BLaER1 treated with 17β-estradiol and CSF1 and Interleukin-3, amounts not matched to agents 10 nM and 100 nM (cell line): ENCODE results near the gene GAPT.

Experiments used
- H3K27ac ChIP-seq, 11 experiments: shearing (Covaris generic); formaldehyde crosslinking; 2 replicates each; pipeline ENCODE4 v1.8.1; 2022
- H3K27me3 ChIP-seq, 11 experiments: shearing (Covaris generic); formaldehyde crosslinking; 2 replicates each; pipeline ENCODE4 v1.8.1; 2022
- H3K36me3 ChIP-seq, 11 experiments: shearing (Covaris generic); formaldehyde crosslinking; 2 replicates each; pipeline ENCODE4 v1.8.1; 2022
- H3K4me1 ChIP-seq, 10 experiments: shearing (Covaris generic); formaldehyde crosslinking; 2 replicates each; pipeline ENCODE4 v1.8.1; 2022
- H3K4me2 ChIP-seq, 11 experiments: shearing (Covaris generic); formaldehyde crosslinking; 2 replicates each; pipeline ENCODE4 v1.8.1; 2022
- H3K4me3 ChIP-seq, 10 experiments: shearing (Covaris generic); formaldehyde crosslinking; 2 replicates each; pipeline ENCODE4 v1.8.1; 2022
- H3K9ac ChIP-seq, 11 experiments: shearing (Covaris generic); formaldehyde crosslinking; 2 replicates each; pipeline ENCODE4 v1.8.1; 2022
- H3K9me3 ChIP-seq, 11 experiments: shearing (Covaris generic); formaldehyde crosslinking; replicated peaks in 1 of 11; 2 replicates each; pipeline ENCODE4 v1.8.1; 2022
- H4K20me1 ChIP-seq, 11 experiments: shearing (Covaris generic); formaldehyde crosslinking; 2 replicates each; pipeline ENCODE4 v1.8.1; 2022
- Cebpa-rat ChIP-seq, 11 experiments: shearing (Covaris generic); IDR thresholded peaks; 2 replicates each; pipeline ENCODE4 v1.8.1; 2022

Gene GAPT

DNA sequence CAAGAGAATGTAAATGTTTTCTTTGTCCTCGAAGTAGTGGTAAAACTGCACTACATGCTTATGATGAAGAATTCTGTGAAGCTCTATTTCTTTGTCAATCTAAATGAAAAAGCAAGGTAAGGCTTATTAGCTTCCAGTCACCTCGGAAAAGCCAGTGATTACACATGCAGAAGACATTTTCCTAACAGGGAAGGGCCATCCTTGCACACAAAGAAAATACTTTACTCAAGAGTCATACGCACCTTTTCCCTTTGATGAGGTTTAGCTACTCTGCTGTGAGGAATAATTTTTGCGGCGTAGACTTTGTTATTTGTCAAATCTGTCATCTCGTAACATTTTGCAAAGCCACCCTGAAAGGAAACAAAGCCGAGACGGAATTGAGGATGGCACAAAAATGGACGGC is 32.5 kb upstream of the GAPT start:
- H3K4me2 ChIP-seq: peak overlapping the region; percentile 77 to 98 (median 93)
- peaks cover 0 to 50% (median 17%) of the 10 kb centered on the region in 11 experiments; a peak in 13 of 22 replicates for H4K20me1 ChIP-seq
- H3K9ac ChIP-seq: peak overlapping the region; percentile 83 to 95 (median 87); a peak in 18 of 22 replicates
- peaks cover 42 to 45% (median 44%) of the 10 kb centered on the region in 11 experiments for H3K36me3 ChIP-seq
- peak overlapping the region; percentile 71 to 94 (median 80) for H3K4me3 ChIP-seq
- H3K27ac ChIP-seq: no peak overlapping the region; a peak in 1 of 22 replicates
- TF ChIP-seq Cebpa-rat (IDR thresholded peaks at IDR 0.05): no peak
- H3K27me3 ChIP-seq: peaks cover 4 to 23% (median 21%) of the 10 kb centered on the region in 11 experiments; a peak in 20 of 22 replicates
- peaks cover 20 to 53% (median 29%) of the 10 kb centered on the region in 10 experiments for H3K4me1 ChIP-seq
- no peaks in the 10 kb centered on the region for H3K9me3 ChIP-seq

DNA sequence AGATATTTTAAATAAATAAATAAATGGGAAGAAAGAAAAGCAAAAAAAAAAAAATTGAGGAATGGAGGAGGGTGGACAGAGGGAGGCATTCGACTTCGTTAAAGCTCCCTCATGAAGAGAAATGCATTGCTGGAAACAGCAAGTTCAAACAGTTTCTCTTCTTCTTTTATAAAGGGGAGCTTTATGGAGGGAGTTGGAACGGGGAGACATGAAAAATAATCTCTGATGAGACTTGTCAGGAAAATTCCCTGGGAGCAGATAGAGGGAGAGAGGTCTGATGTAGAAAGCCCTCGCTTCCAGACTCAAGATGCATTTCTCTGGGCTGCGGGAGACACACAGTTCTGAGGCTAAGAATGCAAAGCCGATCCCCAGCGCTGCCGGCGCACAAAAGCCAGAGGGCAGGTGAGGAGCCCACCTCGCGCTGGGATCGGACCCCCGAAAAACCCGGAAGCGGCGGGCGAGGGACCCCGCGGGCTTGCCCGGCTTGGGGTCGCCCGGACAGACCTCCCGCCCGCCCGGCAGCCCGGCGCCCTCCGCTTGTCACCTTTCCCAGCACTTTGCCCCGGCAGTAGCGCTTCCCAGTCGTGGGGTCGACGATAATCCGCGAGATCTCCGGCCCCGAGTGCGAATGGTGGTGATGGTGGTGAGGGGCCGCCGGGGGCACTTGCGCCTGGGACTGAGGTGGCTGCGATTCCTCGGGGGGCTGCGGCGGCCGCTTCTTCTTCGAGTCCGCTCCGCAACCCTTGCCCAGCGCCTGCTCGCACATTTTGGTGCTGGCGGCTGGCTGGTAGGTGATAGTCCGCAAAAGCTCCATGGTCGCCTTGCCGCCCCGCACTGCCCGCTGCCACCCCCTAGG is 31.9 kb upstream of the GAPT start:
- Histone ChIP-seq H4K20me1 (peaks cover 0 to 50% (median 17%) of the 10 kb centered on the region in 11 experiments; a peak in 13 of 22 replicates), H3K9ac (peak overlapping the region; percentile 83 to 95 (median 87)), H3K4me2 (peak overlapping the region; percentile 77 to 98 (median 93)), H3K9me3 (no peaks in the 10 kb centered on the region), H3K27ac (peak overlapping the region; percentile 82 to 95 (median 87); a peak in 21 of 22 replicates), H3K36me3 (peaks cover 35 to 39% (median 37%) of the 10 kb centered on the region in 11 experiments), H3K4me3 (peak overlapping the region; percentile 71 to 94 (median 80)), H3K4me1 (peaks cover 20 to 53% (median 29%) of the 10 kb centered on the region in 10 experiments), H3K27me3 (peaks cover 4 to 23% (median 21%) of the 10 kb centered on the region in 11 experiments; a peak in 20 of 22 replicates)
- TF ChIP-seq Cebpa-rat (IDR thresholded peaks at IDR 0.05): no peak

DNA sequence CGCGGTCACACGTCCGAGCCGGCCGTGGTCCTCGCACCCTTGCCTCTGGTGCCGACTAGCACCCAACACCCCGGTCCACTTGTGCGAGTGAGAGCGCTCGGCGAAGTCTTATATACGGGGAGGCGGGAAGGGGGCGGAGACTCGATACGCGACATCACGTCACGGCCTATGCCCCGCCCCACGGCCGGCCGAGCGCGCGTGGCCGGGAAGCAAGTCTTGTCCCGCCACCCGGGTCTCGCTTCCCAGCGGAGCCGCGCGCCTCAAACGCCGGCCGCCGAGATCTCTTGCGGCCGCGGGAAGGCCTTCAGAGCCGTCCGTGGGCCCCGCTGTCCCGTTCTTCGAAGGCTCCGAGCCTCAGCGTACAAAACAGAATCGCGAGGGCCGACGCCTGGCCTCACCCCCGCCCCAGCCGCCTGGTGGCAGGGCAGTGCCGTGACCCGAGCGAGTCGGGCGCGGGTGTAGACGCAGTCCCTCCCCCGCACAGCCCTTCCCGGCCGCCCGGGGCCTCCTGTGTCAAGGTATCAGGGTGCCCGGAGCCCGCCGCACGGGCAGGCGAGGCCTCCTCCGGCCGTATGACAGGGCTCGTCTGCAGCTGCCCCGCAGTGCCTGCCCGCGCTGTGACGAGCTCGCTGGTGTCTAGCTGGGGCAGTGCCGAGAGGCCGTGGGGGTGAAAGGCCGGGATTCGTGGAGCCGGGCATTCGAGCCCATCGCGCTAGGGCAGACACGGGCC is 31.1 kb upstream of the GAPT start, which contains the start of gene PLK2:
Gene PLK2 (minus strand): TSS at position 85 of the 730 bp plus-strand sequence. CDS start 127 bp downstream, outside the sequence.
- TF ChIP-seq Cebpa-rat (IDR thresholded peaks at IDR 0.05): no peak

DNA sequence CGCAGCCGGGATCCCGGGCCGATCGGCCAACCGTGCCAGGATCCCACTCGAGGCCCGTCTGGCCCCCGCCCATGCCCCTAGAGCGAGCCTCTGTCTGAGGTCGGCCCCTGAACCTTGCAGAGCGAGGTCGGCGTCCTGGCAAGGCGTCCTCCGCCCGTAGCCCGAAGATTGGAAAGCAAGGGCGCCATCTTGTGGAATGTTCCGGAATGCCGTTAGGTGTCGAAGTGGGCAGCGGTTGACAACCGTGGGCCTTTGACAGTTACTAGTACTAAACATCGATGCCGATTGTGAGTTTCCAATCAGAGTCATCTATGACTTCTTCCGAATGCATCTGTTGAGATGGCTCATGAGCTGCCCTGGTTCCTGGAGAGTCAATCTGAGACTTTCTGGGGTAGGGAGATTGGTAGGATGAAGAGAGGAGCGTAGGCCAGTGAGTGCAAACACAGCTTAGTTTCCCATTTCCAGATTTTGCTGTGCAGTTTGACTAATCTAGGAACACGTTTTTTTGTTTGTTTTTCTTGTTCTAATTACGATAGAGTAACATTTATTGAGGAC is 30.4 kb upstream of the GAPT start:
- Histone ChIP-seq H3K9ac (peak overlapping the region; percentile 83 to 95 (median 87)), H3K27ac (peak overlapping the region; percentile 82 to 95 (median 87)), H3K4me1 (peaks cover 20 to 49% (median 29%) of the 10 kb centered on the region in 10 experiments), H3K9me3 (no peaks in the 10 kb centered on the region), H3K4me2 (peak overlapping the region; percentile 77 to 98 (median 93)), H3K4me3 (peak overlapping the region; percentile 71 to 94 (median 80)), H3K36me3 (peaks cover 21 to 24% (median 23%) of the 10 kb centered on the region in 11 experiments), H4K20me1 (peaks cover 0 to 39% (median 17%) of the 10 kb centered on the region in 11 experiments; a peak in 13 of 22 replicates), H3K27me3 (peaks cover 4 to 23% (median 21%) of the 10 kb centered on the region in 11 experiments; a peak in 20 of 22 replicates)
- TF ChIP-seq Cebpa-rat (IDR thresholded peaks at IDR 0.05): no peak

More for the DNA sequence above, 31.1 kb upstream of the GAPT start, which contains the start of gene PLK2:
- Histone ChIP-seq H3K9me3 (no peaks in the 10 kb centered on the region), H4K20me1 (peaks cover 0 to 44% (median 17%) of the 10 kb centered on the region in 11 experiments; a peak in 13 of 22 replicates), H3K36me3 (peaks cover 27 to 31% (median 29%) of the 10 kb centered on the region in 11 experiments), H3K27me3 (peaks cover 4 to 23% (median 21%) of the 10 kb centered on the region in 11 experiments; a peak in 20 of 22 replicates), H3K27ac (peak within 1 kb of the TSS; percentile 82 to 95 (median 87)), H3K4me3 (peak within 1 kb of the TSS; percentile 71 to 94 (median 80)), H3K4me2 (peak within 1 kb of the TSS; percentile 77 to 98 (median 93)), H3K9ac (peak within 1 kb of the TSS; percentile 83 to 95 (median 87)), H3K4me1 (peaks cover 20 to 53% (median 29%) of the 10 kb centered on the region in 10 experiments)

DNA sequence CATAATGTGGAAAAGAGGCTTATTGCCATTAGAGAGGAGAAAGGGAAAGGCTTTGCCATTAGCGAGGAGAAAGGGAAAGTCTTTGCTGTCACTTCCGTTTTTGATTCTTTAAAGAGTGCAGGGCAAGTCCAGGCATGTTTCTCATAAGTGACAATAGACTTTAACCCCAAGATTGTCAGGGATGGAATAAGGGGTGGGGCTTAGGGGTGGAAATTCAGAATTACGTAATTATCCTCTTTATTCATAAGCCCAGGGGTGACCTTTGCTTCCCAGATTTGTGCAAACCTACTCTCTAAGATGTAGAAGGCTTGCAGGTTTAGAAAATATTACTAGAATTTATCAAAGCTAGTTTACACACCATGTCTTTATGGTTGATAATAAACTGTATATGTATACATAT is 29.1 kb upstream of the GAPT start:
- H3K27me3 ChIP-seq: peaks cover 4 to 23% (median 21%) of the 10 kb centered on the region in 11 experiments; a peak in 20 of 22 replicates
- peak overlapping the region in 9 of 11 experiments; percentile 83 to 90 (median 87); a peak in 16 of 22 replicates for H3K9ac ChIP-seq
- peaks cover 26 to 45% (median 31%) of the 10 kb centered on the region in 10 experiments for H3K4me1 ChIP-seq
- H3K9me3 ChIP-seq: no peaks in the 10 kb centered on the region
- peak overlapping the region; percentile 25 to 95 (median 87); a peak in 21 of 22 replicates for H3K27ac ChIP-seq
- peaks cover 8 to 12% (median 10%) of the 10 kb centered on the region in 11 experiments; a peak in 21 of 22 replicates for H3K36me3 ChIP-seq
- no peak overlapping the region for H3K4me3 ChIP-seq
- peak overlapping the region; percentile 66 to 98 (median 90) for H3K4me2 ChIP-seq
- TF ChIP-seq Cebpa-rat (IDR thresholded peaks at IDR 0.05): no peak
- peaks cover 0 to 26% (median 15%) of the 10 kb centered on the region in 11 experiments; a peak in 13 of 22 replicates for H4K20me1 ChIP-seq

DNA sequence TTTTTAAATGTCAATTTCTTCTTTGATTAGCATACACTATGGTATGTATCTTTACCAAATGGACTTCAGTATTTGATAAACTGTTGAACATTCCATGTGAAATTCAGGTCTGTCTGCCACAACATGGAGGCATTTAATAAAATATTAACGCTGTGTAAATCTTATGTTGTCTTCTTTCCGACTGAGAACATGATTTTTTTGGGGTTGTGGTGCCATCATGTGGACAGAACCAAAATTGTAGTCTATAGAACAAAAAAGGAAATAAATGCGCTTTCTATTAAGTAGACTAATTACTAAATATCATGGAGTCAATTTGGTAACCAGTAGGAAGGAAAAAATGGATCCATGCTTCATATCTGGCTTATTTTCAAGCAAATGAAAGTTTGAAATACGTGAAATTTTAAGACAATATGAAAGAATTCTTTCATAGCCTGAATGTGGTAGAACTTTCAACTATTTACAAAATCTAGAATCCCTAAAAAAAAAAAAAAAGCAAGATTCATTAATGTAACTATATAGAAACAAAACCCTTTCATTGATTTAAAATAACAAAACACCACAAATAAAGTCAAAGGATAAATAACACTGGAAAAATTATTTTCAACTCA is 28.5 kb upstream of the GAPT start:
- Histone ChIP-seq H3K9ac (peak overlapping the region in 9 of 11 experiments; percentile 83 to 90 (median 87); a peak in 10 of 22 replicates), H3K4me1 (peaks cover 26 to 45% (median 31%) of the 10 kb centered on the region in 10 experiments), H3K27me3 (peaks cover 4 to 21% (median 20%) of the 10 kb centered on the region in 11 experiments; a peak in 20 of 22 replicates), H3K9me3 (no peaks in the 10 kb centered on the region), H4K20me1 (peaks cover 0 to 21% (median 13%) of the 10 kb centered on the region in 11 experiments; a peak in 13 of 22 replicates), H3K4me3 (no peak overlapping the region), H3K36me3 (peaks cover 2 to 6% (median 4%) of the 10 kb centered on the region in 11 experiments; a peak in 13 of 22 replicates), H3K4me2 (peak overlapping the region in 9 of 11 experiments; percentile 66 to 98 (median 93); a peak in 15 of 22 replicates), H3K27ac (peak overlapping the region; percentile 25 to 95 (median 87); a peak in 21 of 22 replicates)
- no peak for TF ChIP-seq Cebpa-rat (IDR thresholded peaks at IDR 0.05)

DNA sequence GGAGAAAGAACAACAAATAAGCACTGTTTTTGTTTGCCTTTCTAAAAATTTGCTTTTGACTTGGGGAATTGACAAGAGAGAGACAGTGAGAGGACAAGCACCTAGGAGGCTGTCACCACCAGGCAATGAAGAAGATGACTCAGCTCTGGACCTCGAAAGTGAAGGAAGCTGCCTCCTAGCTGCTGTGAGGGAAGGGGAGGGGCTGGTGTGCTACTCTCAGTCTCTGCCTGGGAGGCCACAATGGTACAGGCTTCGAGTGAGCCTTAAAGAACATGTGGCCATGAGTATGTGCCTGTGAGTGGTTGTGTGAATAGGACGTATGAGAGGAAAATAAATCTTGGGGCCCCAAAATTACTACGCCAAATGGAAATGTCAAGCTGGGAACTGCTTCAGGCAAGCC is 24.3 kb upstream of the GAPT start:
- H3K9me3 ChIP-seq: 0 out of 22 replicates have a peak, but pooled peaks cover 0 to under 1% (median 0%) of the 10 kb centered on the region in 11 experiments
- H3K4me3 ChIP-seq: no peak overlapping the region
- H3K36me3 ChIP-seq: no peaks in the 10 kb centered on the region
- peaks cover 6 to 40% (median 9%) of the 10 kb centered on the region in 10 experiments for H3K4me1 ChIP-seq
- H3K9ac ChIP-seq: no peak overlapping the region
- H4K20me1 ChIP-seq: no peaks in the 10 kb centered on the region
- H3K27me3 ChIP-seq: no peaks in the 10 kb centered on the region
- H3K4me2 ChIP-seq: peak overlapping the region in 3 of 11 experiments; percentile 32 to 57 (median 32); a peak in 6 of 22 replicates
- TF ChIP-seq Cebpa-rat (IDR thresholded peaks at IDR 0.05): no peak
- no peak overlapping the region for H3K27ac ChIP-seq
